GM23338 (cell line): ENCODE measurements around the gene CCDC188. TPM values are rescaled to one million over a fixed set of nuclear protein-coding genes. Genes with fewer than 3 reads are reported as not detected.

Source experiments
- CREB1 ChIP-seq: fragments of 250-450 bp; sonication (Bioruptor Pico); IDR thresholded peaks from 2 replicates; pipeline ENCODE4 v1.5.0; 2020; ENCODE audit warnings: low read depth, mild to moderate bottlenecking, moderate library complexity
- ETS1 ChIP-seq: IDR thresholded peaks from 2 replicates; pipeline ENCODE4 v1.6.1; 2016; ENCODE audit warnings: antibody characterized with exemption
- EZH2 ChIP-seq: fragments of 200-600 bp; sonication (generic); IDR thresholded peaks from one replicate; pipeline ENCODE4 v1.8.0; 2017; ENCODE audit warnings: antibody characterized with exemption, mild to moderate bottlenecking, low read depth; ENCODE audit not compliant: unreplicated experiment
- NANOG ChIP-seq: IDR thresholded peaks from 2 replicates; pipeline ENCODE4 v1.6.1; 2016; ENCODE audit warnings: antibody characterized with exemption, borderline replicate concordance
- STAT1 ChIP-seq: IDR thresholded peaks from one replicate; pipeline ENCODE4 v1.6.1; 2016; ENCODE audit warnings: antibody characterized with exemption; ENCODE audit not compliant: unreplicated experiment
- ZNF114 ChIP-seq: fragments of 250-450 bp; sonication (Bioruptor Pico); IDR thresholded peaks from 2 replicates; pipeline ENCODE4 v1.5.0; 2020; ENCODE audit warnings: mild to moderate bottlenecking, moderate library complexity
- ZNF462 ChIP-seq: fragments of 250-450 bp; sonication (Bioruptor Pico); IDR thresholded peaks from 2 replicates; pipeline ENCODE4 v1.5.0; 2020; ENCODE audit warnings: mild to moderate bottlenecking, moderate library complexity
- polyA plus RNA-seq: library from polyadenylated mRNA; unstranded; fragments of >200 nt; fragmentation: Nextera tagmentation; extraction: Ambion mirVana; gene quantifications from 2 replicates; pipeline ENCODE4 v1.2.1, GENCODE V29; 2016
- total RNA-seq: library from RNA; depleted of rRNA; stranded (reverse); fragments of >200 nt; shearing (Covaris generic); gene quantifications from 2 replicates; pipeline ENCODE4 v1.2.3, GENCODE V29; 2014
- TF ChIP-seq, protein P1 (sequence below): IDR thresholded peaks from one replicate; pipeline ENCODE4 v1.6.1; 2018; ENCODE audit warnings: antibody characterized with exemption; ENCODE audit not compliant: unreplicated experiment
- TF ChIP-seq, protein P2 (sequence below), 2 experiments: fragments of 200-600 bp in 1 of 2; sonication (generic) in 1 of 2; conservative IDR thresholded peaks; 2 replicates each; pipeline versions ENCODE4 v1.5.1 to v1.6.1; 2016 to 2017; ENCODE audit warnings: antibody characterized with exemption in 2 of 2, low read depth in 2 of 2, mild to moderate bottlenecking in 2 of 2, moderate library complexity in 1 of 2

Gene CCDC188
- total and polyA plus RNA-seq, 2 experiments from 2014 or later: not detected

DNA sequence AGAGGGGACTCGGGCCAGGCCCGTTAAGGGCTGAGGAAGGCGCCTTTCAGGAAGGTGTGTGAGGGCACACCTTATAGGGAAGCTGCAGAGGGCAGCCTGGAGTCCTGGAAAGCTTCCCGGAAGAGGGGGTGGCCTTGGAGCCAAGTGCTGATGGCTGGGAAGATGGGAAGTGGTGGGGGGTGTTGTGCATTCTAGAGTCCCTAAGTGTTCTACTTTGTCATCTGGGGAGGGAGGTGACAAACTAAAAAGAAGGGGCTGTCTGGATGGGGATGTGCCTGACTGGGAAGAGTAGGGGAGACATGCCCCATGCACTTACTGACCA is 12.5 kb downstream of the CCDC188 start (continued):
- TF ChIP-seq ZNF462 (CRISPR knock-in tag) (no peak), CREB1 (no peak), EZH2 (no peak), NANOG (no peak), STAT1 (no peak), ZNF114 (CRISPR knock-in tag) (no peak), ETS1 (no peak)
- TF ChIP-seq, protein P1, sequence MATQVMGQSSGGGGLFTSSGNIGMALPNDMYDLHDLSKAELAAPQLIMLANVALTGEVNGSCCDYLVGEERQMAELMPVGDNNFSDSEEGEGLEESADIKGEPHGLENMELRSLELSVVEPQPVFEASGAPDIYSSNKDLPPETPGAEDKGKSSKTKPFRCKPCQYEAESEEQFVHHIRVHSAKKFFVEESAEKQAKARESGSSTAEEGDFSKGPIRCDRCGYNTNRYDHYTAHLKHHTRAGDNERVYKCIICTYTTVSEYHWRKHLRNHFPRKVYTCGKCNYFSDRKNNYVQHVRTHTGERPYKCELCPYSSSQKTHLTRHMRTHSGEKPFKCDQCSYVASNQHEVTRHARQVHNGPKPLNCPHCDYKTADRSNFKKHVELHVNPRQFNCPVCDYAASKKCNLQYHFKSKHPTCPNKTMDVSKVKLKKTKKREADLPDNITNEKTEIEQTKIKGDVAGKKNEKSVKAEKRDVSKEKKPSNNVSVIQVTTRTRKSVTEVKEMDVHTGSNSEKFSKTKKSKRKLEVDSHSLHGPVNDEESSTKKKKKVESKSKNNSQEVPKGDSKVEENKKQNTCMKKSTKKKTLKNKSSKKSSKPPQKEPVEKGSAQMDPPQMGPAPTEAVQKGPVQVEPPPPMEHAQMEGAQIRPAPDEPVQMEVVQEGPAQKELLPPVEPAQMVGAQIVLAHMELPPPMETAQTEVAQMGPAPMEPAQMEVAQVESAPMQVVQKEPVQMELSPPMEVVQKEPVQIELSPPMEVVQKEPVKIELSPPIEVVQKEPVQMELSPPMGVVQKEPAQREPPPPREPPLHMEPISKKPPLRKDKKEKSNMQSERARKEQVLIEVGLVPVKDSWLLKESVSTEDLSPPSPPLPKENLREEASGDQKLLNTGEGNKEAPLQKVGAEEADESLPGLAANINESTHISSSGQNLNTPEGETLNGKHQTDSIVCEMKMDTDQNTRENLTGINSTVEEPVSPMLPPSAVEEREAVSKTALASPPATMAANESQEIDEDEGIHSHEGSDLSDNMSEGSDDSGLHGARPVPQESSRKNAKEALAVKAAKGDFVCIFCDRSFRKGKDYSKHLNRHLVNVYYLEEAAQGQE: no peak
- TF ChIP-seq, protein P2, sequence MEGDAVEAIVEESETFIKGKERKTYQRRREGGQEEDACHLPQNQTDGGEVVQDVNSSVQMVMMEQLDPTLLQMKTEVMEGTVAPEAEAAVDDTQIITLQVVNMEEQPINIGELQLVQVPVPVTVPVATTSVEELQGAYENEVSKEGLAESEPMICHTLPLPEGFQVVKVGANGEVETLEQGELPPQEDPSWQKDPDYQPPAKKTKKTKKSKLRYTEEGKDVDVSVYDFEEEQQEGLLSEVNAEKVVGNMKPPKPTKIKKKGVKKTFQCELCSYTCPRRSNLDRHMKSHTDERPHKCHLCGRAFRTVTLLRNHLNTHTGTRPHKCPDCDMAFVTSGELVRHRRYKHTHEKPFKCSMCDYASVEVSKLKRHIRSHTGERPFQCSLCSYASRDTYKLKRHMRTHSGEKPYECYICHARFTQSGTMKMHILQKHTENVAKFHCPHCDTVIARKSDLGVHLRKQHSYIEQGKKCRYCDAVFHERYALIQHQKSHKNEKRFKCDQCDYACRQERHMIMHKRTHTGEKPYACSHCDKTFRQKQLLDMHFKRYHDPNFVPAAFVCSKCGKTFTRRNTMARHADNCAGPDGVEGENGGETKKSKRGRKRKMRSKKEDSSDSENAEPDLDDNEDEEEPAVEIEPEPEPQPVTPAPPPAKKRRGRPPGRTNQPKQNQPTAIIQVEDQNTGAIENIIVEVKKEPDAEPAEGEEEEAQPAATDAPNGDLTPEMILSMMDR (conservative IDR thresholded peaks at IDR 0.05; ENCODE audit: low read depth in 2 of 2): no peak
